PFSK-1 (cell line): ENCODE data around the gene CYP2R1.

Experiments used
- POLR2AphosphoS5 ChIP-seq: IDR thresholded peaks from 2 replicates; pipeline ENCODE4 v1.6.1; 2012; ENCODE audit warnings: low read depth, mild to moderate bottlenecking, control low read depth, low read length, moderate library complexity
- SIN3A ChIP-seq: IDR thresholded peaks from 2 replicates; pipeline ENCODE4 v1.6.1; 2012; ENCODE audit warnings: mild to moderate bottlenecking, low read length, moderate library complexity, borderline replicate concordance; ENCODE audit not compliant: insufficient read depth
- TAF1 ChIP-seq: IDR thresholded peaks from 2 replicates; pipeline ENCODE4 v1.6.1; 2012; ENCODE audit warnings: low read length, control low read depth, borderline replicate concordance; ENCODE audit not compliant: insufficient read depth

GRCh38 chr11:14907411-14908213 is 15.6 kb upstream of the CYP2R1 start:
- TF ChIP-seq SIN3A (no peak), POLR2AphosphoS5 (no peak), TAF1 (no peak)
